ENCODE measurements around the gene MBTPS1. TPM values are rescaled to one million over a fixed set of nuclear protein-coding genes. Genes with fewer than 3 reads are reported as not detected.

MBTPS1 gene
- total RNA-seq, 2 experiments from 2014 or later: 37.5 to 37.6 TPM

DNA sequence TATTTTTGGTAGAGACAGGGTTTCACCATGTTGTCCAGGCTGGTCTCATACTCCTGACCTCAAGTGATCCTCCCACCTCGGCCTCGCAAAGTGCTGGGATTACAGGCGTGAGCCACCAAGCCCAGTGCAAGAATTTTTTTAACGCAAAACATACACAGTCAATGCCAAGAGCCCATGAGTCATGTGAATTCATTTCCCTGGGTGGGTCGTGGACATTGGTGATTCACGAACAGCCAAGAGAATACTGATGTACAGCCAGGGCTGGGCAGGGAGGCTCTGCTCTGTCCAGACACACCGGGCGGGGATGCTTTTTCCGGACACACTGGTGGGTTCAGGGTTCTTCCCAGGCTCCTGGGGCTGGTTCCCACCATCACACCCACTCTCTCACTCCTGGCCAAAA, 91.9 kb downstream of the MBTPS1 start:
- Mint-ChIP-seq H3K9me3 (peaks cover 11% of the 10 kb centered on the region), H3K36me3 (peaks cover 3% of the 10 kb centered on the region), H3K27me3 (peaks cover 12% of the 10 kb centered on the region), H3K4me1 (ENCODE audit: low read depth) (peaks cover 5% of the 10 kb centered on the region), H3K27ac (no peak overlapping the region), H3K4me3 (no peak overlapping the region)
- ChIA-PET POLR2A (no interaction called here), CTCF (no interaction called here)
- DNase-seq: no peak
- intact Hi-C loops (cut with micrococcal nuclease): no loop called here

DNA sequence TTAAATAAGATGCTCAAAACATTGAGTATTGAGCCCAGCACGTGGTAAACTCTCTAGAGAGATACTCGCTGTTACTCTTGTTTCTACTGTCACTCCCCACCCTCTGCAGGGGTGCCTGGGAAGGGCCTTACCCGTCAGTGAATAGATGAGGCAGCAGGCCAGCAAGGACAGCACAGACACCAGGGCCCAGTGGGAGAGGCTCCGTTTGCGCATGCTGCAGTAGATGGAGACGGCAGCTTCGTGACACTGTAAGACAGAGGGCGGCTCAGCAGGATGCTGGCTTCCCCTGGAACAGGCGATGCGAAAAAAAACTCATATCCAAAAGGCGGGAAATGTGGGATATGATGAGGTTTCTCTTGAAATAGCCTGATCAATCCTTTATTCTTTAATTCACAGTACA, 94.1 kb downstream of the MBTPS1 start:
- POLR2A ChIA-PET: interaction anchor here (0.6 kb wide), 1 partner anchor 133 kb away, joined by 10 read pairs; no protein-coding TSS in a partner anchor
- H3K9me3 Mint-ChIP-seq: peaks cover 16% of the 10 kb centered on the region
- H3K4me1 Mint-ChIP-seq (ENCODE audit: low read depth): no peaks in the 10 kb centered on the region
- H3K4me3 Mint-ChIP-seq: no peak overlapping the region
- no peak overlapping the region for H3K27ac Mint-ChIP-seq
- CTCF ChIA-PET: no interaction called here
- peaks cover 11% of the 10 kb centered on the region for H3K27me3 Mint-ChIP-seq
- no peak for DNase-seq
- intact Hi-C loops (cut with micrococcal nuclease): no loop called here
- H3K36me3 Mint-ChIP-seq: peaks cover 3% of the 10 kb centered on the region

DNA sequence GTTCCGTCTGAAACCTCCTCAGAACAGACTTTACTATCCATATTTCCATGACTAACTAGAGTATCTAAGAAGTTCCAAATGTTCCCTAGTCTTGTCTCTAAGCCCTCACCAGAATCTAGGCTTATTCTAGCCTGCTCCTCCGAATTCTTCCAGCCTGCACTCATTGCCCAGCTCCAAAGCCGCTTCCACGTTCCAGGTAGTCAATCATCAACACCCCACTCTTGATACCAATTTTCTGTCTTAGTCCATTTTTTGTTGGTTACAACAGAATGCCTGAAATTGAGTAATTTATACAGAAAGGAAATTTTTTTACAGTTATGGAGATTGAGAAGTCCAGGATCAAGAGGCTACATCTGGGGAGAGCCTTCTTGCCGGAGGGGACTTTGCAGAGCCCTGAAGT, 95.3 kb downstream of the MBTPS1 start:
- Mint-ChIP-seq H3K36me3 (peaks cover 3% of the 10 kb centered on the region), H3K27me3 (peaks cover 10% of the 10 kb centered on the region), H3K9me3 (peaks cover 16% of the 10 kb centered on the region), H3K4me3 (no peak overlapping the region), H3K4me1 (ENCODE audit: low read depth) (no peaks in the 10 kb centered on the region), H3K27ac (no peak overlapping the region)
- no peak for DNase-seq
- CTCF ChIA-PET: interaction anchor here (1.4 kb wide), 1 partner anchor 45 kb away, joined by 3 read pairs; no protein-coding TSS in a partner anchor
- POLR2A ChIA-PET: no interaction called here
- intact Hi-C loops (cut with micrococcal nuclease): no loop called here

DNA sequence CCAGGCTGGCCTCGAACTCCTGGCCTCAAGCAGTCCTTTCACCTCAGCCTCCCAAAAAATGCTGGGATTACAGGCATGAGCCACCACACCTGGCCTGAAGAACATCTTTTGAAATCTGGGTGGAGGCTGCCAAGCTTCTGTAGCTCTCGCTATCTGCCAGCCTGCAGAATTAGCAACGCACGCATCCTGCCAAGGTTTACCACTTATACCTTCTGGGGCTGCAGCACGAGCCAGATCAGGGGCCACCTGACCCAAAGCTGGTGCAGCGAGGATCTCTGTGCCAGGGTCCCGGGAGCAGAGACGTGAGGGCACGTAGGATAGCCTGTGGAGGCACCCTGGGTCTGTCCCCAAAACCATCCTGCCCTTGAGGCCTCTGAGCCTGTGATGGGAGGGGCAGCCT, 96.4 kb downstream of the MBTPS1 start:
- ChIA-PET CTCF (interaction anchor here (1.4 kb wide), 1 partner anchor 46 kb away, joined by 3 read pairs; no protein-coding TSS in a partner anchor), POLR2A (no interaction called here)
- DNase-seq: no peak
- Mint-ChIP-seq H3K36me3 (peaks cover 3% of the 10 kb centered on the region), H3K4me3 (no peak overlapping the region), H3K27me3 (peaks cover 10% of the 10 kb centered on the region), H3K27ac (no peak overlapping the region), H3K9me3 (peaks cover 16% of the 10 kb centered on the region), H3K4me1 (ENCODE audit: low read depth) (no peaks in the 10 kb centered on the region)
- intact Hi-C loops (cut with micrococcal nuclease): no loop called here

DNA sequence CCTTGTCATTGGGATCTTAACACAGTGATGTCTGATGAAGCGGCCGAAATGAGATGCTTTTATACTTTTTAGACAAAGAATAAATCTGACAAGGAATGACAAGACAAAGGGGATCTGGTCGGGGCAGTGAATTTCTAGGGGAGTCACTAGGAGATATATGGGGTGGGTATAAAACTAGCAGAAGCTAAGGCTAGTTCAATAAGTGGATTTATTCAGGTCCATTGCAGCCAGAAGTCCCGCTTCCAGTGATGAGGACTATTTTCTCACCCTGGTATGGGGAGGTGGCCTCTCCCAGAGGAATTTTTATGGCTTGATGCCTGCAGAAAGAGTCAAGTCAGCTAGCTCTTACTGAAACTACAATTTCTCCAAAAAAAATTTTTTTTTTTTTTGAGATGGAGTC, 98.0 kb downstream of the MBTPS1 start:
- Mint-ChIP-seq H3K4me3 (no peak overlapping the region), H3K9me3 (peaks cover 16% of the 10 kb centered on the region), H3K4me1 (ENCODE audit: low read depth) (peaks cover 9% of the 10 kb centered on the region), H3K27me3 (peaks cover 10% of the 10 kb centered on the region), H3K27ac (no peak overlapping the region), H3K36me3 (peaks cover 3% of the 10 kb centered on the region)
- POLR2A ChIA-PET: interaction anchor here (0.7 kb wide), 1 partner anchor 26 kb away, joined by 3 read pairs; no protein-coding TSS in a partner anchor
- intact Hi-C loops (cut with micrococcal nuclease): no loop called here
- CTCF ChIA-PET: no interaction called here
- no peak for DNase-seq

DNA sequence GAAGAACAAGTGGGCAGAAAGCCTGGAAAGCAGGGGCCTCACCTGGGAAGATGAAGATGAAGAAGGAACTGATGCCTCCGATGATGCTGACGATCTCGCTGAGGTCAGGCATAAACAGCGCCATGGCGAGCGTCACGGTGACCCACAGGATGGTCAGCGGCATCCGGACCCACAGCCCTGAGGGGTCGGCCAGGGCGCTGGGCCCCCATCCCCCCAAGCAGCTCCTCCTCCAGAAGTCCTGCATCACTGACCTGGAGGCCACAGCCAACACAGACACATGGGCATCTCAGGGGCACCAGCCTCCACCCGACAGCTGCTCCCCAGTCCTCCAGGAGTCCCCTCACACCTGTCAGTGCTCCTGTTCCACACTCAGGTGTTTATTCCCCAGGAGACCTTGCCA, 100.3 kb downstream of the MBTPS1 start:
- ChIA-PET POLR2A (no interaction called here), CTCF (no interaction called here)
- Mint-ChIP-seq H3K27me3 (peaks cover 5% of the 10 kb centered on the region), H3K36me3 (peaks cover 2% of the 10 kb centered on the region), H3K27ac (no peak overlapping the region), H3K4me3 (no peak overlapping the region), H3K9me3 (peaks cover 11% of the 10 kb centered on the region), H3K4me1 (ENCODE audit: low read depth) (peaks cover 9% of the 10 kb centered on the region)
- no peak for DNase-seq
- intact Hi-C loops (cut with micrococcal nuclease): no loop called here

DNA sequence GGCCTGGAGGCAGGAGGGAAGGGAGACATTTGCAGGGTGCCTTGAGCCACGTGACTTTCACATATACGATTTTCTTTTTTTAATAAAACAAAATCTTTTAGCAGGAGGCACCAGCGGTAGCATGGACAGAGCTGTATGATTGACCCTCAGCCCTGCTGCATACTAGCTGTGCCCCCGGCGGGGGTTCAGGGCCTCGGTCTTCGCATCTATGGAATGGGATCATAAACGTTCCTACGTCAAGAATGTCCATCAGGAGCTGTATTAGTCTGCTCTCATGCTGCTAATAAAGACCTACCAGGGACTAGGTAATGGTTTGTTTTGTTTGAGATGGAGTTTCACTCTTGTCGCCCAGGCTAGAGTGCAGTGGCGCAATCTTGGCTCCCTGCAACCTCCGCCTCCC, 101.3 kb downstream of the MBTPS1 start:
- Mint-ChIP-seq H3K4me3 (no peak overlapping the region), H3K36me3 (no peaks in the 10 kb centered on the region), H3K27ac (no peak overlapping the region), H3K9me3 (peaks cover 5% of the 10 kb centered on the region), H3K27me3 (peaks cover 4% of the 10 kb centered on the region), H3K4me1 (ENCODE audit: low read depth) (peaks cover 9% of the 10 kb centered on the region)
- no peak for DNase-seq
- POLR2A ChIA-PET: interaction anchor here (0.6 kb wide), 1 partner anchor 179 kb away, joined by 3 read pairs; no protein-coding TSS in a partner anchor
- intact Hi-C loops (cut with micrococcal nuclease): no loop called here
- CTCF ChIA-PET: no interaction called here

DNA sequence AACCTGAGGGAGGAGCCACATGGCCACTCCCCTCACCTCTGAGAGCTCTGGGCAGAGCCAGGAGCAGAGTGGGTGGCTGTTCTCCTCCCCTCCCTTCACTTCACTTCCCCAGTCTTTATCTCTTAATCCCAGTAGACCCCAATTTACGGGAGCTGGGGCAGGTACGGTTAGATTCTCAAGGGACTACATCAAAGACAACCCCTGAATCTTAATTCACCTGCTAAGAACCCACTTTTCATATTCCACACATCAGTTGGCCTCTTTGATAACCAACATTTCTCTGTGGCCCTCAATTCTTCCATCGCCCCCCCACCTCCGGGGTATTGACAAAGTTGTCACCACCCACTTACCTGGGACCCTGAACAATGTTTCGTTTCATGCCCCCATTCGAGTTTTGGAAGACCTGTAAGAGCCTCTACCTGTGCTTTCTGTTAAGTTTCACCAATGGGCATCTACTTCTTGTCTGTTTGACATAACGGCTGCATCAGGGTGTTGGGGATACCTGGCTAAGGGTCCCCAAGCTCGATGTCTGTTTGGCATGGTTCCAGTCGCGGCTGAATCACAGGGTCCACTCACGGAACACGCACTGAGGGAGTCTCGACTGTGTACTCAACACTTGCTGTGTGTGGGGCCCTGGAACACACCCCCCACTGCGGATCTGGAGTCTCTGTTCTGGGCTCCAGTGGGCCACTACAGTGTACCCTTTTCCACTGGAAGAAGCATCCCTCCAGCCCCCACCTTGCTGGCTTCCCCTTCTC, 102.0 kb downstream of the MBTPS1 start:
- Mint-ChIP-seq H3K4me1 (ENCODE audit: low read depth) (peaks cover 9% of the 10 kb centered on the region), H3K9me3 (peaks cover 5% of the 10 kb centered on the region), H3K27me3 (peaks cover 4% of the 10 kb centered on the region), H3K4me3 (no peak overlapping the region), H3K36me3 (no peaks in the 10 kb centered on the region), H3K27ac (no peak overlapping the region)
- POLR2A ChIA-PET: no interaction called here
- intact Hi-C loops (cut with micrococcal nuclease): no loop called here
- CTCF ChIA-PET: interaction anchor here (0.6 to 1.7 kb wide), 4 partner anchors 51 to 172 kb away, joined by 3 to 6 read pairs (median 4); partner anchors contain the start of gene TAF1C
- DNase-seq: no peak

DNA sequence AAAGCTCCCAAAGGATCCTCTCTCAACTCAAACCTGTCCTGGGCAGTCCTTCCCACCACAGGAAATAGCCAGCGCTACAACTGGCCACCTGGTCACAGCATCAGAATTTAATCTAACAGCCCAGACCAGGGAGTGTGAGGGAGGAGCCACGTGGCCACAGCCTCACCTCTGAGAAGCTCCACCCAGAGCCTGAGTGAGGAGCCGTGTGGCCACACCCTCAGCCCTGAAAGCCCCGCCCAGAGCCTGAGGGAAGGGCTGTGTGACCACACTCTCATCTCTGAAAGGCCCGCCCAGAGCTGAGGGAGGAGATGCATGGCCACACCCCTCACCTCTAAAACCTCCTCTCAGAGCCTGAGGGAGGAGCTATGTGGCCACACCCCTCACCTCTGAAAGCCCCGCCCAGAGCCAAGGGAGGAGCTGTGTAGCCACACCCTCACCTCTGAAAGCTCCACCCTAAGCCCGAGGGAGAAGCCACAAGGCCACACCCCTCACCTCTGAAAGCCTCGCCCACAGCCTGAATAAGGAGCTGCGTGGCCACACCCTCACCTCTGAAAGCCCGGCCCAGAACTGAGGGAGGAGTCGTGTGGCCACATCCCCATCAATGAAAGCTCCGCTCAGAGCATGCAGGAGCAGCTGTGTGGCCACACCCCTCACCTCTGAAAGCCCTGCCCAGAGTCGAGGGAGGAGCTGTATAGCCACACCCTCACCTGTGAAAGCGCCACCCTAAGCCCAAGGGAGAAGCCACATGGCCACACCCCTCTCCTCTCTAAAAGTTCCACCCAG, 102.8 kb downstream of the MBTPS1 start:
- Mint-ChIP-seq H3K36me3 (no peaks in the 10 kb centered on the region), H3K27me3 (peaks cover 4% of the 10 kb centered on the region), H3K27ac (no peak overlapping the region), H3K4me1 (ENCODE audit: low read depth) (peaks cover 9% of the 10 kb centered on the region), H3K4me3 (no peak overlapping the region), H3K9me3 (peaks cover 5% of the 10 kb centered on the region)
- CTCF ChIA-PET: interaction anchor here (0.6 to 1.7 kb wide), 4 partner anchors 52 to 173 kb away, joined by 3 to 6 read pairs (median 4); partner anchors contain the start of gene TAF1C
- intact Hi-C loops (cut with micrococcal nuclease): no loop called here
- peak; percentile 85 for DNase-seq
- POLR2A ChIA-PET: no interaction called here

DNA sequence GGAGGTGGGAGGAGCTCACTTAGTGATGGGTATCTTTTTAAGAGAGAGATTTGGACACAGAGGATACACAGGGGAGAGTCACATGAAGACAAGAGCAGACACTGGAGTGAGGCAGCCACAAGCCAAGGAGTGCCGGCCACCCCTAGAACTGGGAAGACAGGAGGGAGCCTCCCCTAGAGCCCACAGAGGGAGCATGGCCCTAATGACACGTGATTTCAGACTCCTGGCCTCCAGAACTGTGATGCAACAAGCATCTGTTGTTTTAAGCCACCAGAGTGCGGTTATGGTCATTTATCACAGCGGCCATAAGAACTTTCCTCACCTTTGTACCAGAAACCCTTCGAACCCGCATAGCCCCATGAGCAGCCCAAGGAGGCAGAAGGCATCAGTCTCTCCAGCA, 107.5 kb downstream of the MBTPS1 start:
- CTCF ChIA-PET: no interaction called here
- H3K9me3 Mint-ChIP-seq: no peaks in the 10 kb centered on the region
- H3K36me3 Mint-ChIP-seq: no peaks in the 10 kb centered on the region
- intact Hi-C loops (cut with micrococcal nuclease): no loop called here
- H3K27me3 Mint-ChIP-seq: peaks cover 4% of the 10 kb centered on the region
- DNase-seq: no peak
- peaks cover 4% of the 10 kb centered on the region for H3K4me1 Mint-ChIP-seq (ENCODE audit: low read depth)
- no peak overlapping the region for H3K4me3 Mint-ChIP-seq
- POLR2A ChIA-PET: no interaction called here
- H3K27ac Mint-ChIP-seq: no peak overlapping the region

DNA sequence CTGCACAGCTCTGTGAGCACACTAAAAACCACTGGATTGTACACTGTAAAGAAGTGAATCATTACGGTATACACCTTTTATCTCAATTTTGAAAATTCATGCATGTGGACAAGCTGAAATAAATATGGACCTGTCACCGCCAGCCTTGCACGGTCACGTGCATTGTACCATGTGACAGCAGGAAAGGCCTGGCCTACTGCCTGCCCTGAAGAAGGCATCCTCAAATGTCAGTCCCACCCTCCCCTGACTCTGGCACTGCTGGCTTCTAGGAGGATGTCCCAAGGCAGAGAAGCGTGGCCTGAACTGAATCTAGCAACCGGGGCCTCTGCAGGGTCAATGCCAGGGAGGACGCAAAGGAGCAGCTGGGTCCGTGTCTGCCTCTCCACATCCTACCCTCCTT, 108.8 kb downstream of the MBTPS1 start:
- intact Hi-C loops (cut with micrococcal nuclease): no loop called here
- Mint-ChIP-seq H3K27ac (no peak overlapping the region), H3K4me1 (ENCODE audit: low read depth) (no peaks in the 10 kb centered on the region), H3K36me3 (no peaks in the 10 kb centered on the region), H3K27me3 (peaks cover 4% of the 10 kb centered on the region), H3K9me3 (no peaks in the 10 kb centered on the region), H3K4me3 (no peak overlapping the region)
- no peak for DNase-seq
- ChIA-PET CTCF (no interaction called here), POLR2A (no interaction called here)

DNA sequence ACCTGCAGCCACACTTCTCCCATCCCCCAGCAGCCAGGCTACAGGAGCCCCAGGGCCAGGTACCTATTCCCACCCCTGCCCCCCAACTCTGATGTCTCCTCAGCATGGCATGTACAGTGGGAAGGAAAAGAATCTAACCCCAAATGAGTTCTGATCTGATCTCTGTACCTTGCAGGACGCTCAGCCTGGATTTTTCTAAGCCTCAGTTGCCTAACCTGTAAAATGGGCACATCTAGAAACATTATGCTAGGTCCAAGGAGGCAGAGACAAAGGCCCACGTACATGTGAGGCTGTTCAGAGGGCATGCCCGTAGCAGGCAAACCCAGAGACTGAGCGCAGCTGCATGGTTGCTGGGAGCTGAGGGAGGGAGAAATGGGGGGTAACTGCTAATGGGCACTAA, 109.2 kb downstream of the MBTPS1 start:
- Mint-ChIP-seq H3K27ac (no peak overlapping the region), H3K27me3 (peaks cover 4% of the 10 kb centered on the region), H3K4me3 (no peak overlapping the region), H3K36me3 (no peaks in the 10 kb centered on the region), H3K4me1 (ENCODE audit: low read depth) (no peaks in the 10 kb centered on the region), H3K9me3 (no peaks in the 10 kb centered on the region)
- no peak for DNase-seq
- ChIA-PET CTCF (no interaction called here), POLR2A (no interaction called here)
- intact Hi-C loops (cut with micrococcal nuclease): no loop called here
